HG03025 (cell line): ENCODE results near the gene DUSP8.
"Not testable (repeated sequence)": the region's sequence is repeated elsewhere in the genome, so short reads cannot be mapped to it uniquely, and the experiment has no call there.

Experiments
- ATAC-seq: cut with Tn5 transposase; IDR thresholded peaks from one replicate; pipeline ENCODE4 v1.9.1; 2021; ENCODE audit warnings: mild to moderate bottlenecking, moderate library complexity; ENCODE audit not compliant: unreplicated experiment, low FRiP score

The DUSP8 gene

GRCh38 chr11:1572197-1573076 is at the start of gene DUSP8:
TSS of gene DUSP8 (minus strand) at chr11:1572271. CDS start at chr11:1565826, 6,445 bp downstream.
- ATAC-seq: no peak

- ATAC-seq: no peak
These were observed 47.4 kb upstream of the DUSP8 start for GRCh38 chr11:1619449-1619848.

GRCh38 chr11:1618231-1618630 is 46.2 kb upstream of the DUSP8 start:
- no peak for ATAC-seq

GRCh38 chr11:1608363-1608762 is 36.3 kb upstream of the DUSP8 start, which contains the start of gene KRTAP5-3:
TSS of gene KRTAP5-3 (minus strand) at chr11:1608463. CDS start at chr11:1608385, 78 bp downstream.
- no peak for ATAC-seq

- not testable (repeated sequence) for ATAC-seq
These were observed 35.8 kb upstream of the DUSP8 start for GRCh38 chr11:1607901-1608300.

- ATAC-seq: not testable (repeated sequence)
These were observed 35.2 kb upstream of the DUSP8 start for GRCh38 chr11:1607156-1607845.

GRCh38 chr11:1605923-1606322 is 33.9 kb upstream of the DUSP8 start:
- not testable (repeated sequence) for ATAC-seq

GRCh38 chr11:1604711-1605110 is 32.6 kb upstream of the DUSP8 start:
- no peak for ATAC-seq

- ATAC-seq: no peak
These were observed 32.1 kb upstream of the DUSP8 start for GRCh38 chr11:1604181-1604580.

GRCh38 chr11:1603629-1604028 is 31.6 kb upstream of the DUSP8 start:
- no peak for ATAC-seq

GRCh38 chr11:1601663-1602062 is 29.6 kb upstream of the DUSP8 start:
- ATAC-seq: not testable (repeated sequence)

- no peak for ATAC-seq
These were observed 28.6 kb upstream of the DUSP8 start for GRCh38 chr11:1600626-1601025.

GRCh38 chr11:1598816-1599215 is 26.7 kb upstream of the DUSP8 start:
- no peak for ATAC-seq

GRCh38 chr11:1598406-1598805 is 26.3 kb upstream of the DUSP8 start:
- not testable (repeated sequence) for ATAC-seq

- no peak for ATAC-seq
These were observed 25.9 kb upstream of the DUSP8 start, which contains the start of gene KRTAP5-2 for GRCh38 chr11:1597994-1598380. TSS of gene KRTAP5-2 (minus strand) at chr11:1598294. CDS start at chr11:1598250, 44 bp downstream.

- no peak for ATAC-seq
These were observed 25.4 kb upstream of the DUSP8 start for GRCh38 chr11:1597331-1597993.

- ATAC-seq: not testable (repeated sequence)
These were observed 24.6 kb upstream of the DUSP8 start for GRCh38 chr11:1596576-1597121.

- ATAC-seq: not testable (repeated sequence)
These were observed 24.0 kb upstream of the DUSP8 start for GRCh38 chr11:1595994-1596575.

GRCh38 chr11:1592628-1593027 is 20.6 kb upstream of the DUSP8 start:
- no peak for ATAC-seq

- no peak for ATAC-seq
These were observed 17.9 kb upstream of the DUSP8 start for GRCh38 chr11:1589996-1590395.
